GM23248 (cell line): ENCODE measurements around the gene STK17A. TPM values are rescaled to one million over a fixed set of nuclear protein-coding genes. Genes with fewer than 3 reads are reported as not detected.

Experiments
- DNase-seq: peaks from one replicate; pipeline ENCODE4 v3.0.0-alpha.2; 2015
- H2AFZ ChIP-seq: fragments of 200-600 bp; sonication (generic); 2 replicates; pipeline ENCODE4 v1.6.1; 2016; ENCODE audit warnings: antibody characterized with exemption
- H3F3A ChIP-seq: fragments of 200-600 bp; sonication (generic); 2 replicates; pipeline ENCODE4 v1.6.1; 2016; ENCODE audit warnings: mild to moderate bottlenecking, antibody characterized with exemption, mixed run types; ENCODE audit not compliant: insufficient read depth
- H3K27ac ChIP-seq: fragments of 200-600 bp; sonication (generic); 2 replicates; pipeline ENCODE4 v1.5.1; 2016; ENCODE audit warnings: mild to moderate bottlenecking
- H3K27me3 ChIP-seq: fragments of 200-600 bp; sonication (generic); replicated peaks from 2 replicates; pipeline ENCODE4 v1.6.1; 2016; ENCODE audit warnings: mild to moderate bottlenecking; ENCODE audit not compliant: insufficient read depth
- H3K36me3 ChIP-seq: fragments of 200-600 bp; sonication (generic); 2 replicates; pipeline ENCODE4 v1.6.1; 2016; ENCODE audit warnings: low read depth, mild to moderate bottlenecking
- H3K4me1 ChIP-seq: fragments of 200-600 bp; sonication (generic); 2 replicates; pipeline ENCODE4 v1.6.1; 2016; ENCODE audit warnings: mild to moderate bottlenecking; ENCODE audit not compliant: insufficient read depth
- H3K4me2 ChIP-seq: fragments of 200-600 bp; sonication (generic); one replicate; pipeline ENCODE4 v1.6.1; 2016; ENCODE audit warnings: mild to moderate bottlenecking; ENCODE audit not compliant: unreplicated experiment
- H3K4me3 ChIP-seq: fragments of 200-600 bp; sonication (generic); 2 replicates; pipeline ENCODE4 v1.5.1; 2016; ENCODE audit warnings: mild to moderate bottlenecking
- H3K79me2 ChIP-seq: fragments of 200-600 bp; sonication (generic); 2 replicates; pipeline ENCODE4 v1.6.1; 2016; ENCODE audit warnings: mild to moderate bottlenecking; ENCODE audit not compliant: insufficient read depth
- H3K9ac ChIP-seq: fragments of 200-600 bp; sonication (generic); 2 replicates; pipeline ENCODE4 v1.6.1; 2016; ENCODE audit warnings: mild to moderate bottlenecking
- H3K9me2 ChIP-seq: fragments of 200-600 bp; sonication (generic); 2 replicates; pipeline ENCODE4 v1.6.1; 2016; ENCODE audit warnings: mixed run types, mild to moderate bottlenecking, moderate library complexity; ENCODE audit not compliant: insufficient read depth
- H3K9me3 ChIP-seq: fragments of 200-600 bp; sonication (generic); one replicate; pipeline ENCODE4 v1.6.1; 2017; ENCODE audit warnings: low read depth
- H4K20me1 ChIP-seq: fragments of 200-600 bp; sonication (generic); 2 replicates; pipeline ENCODE4 v1.6.0; 2016; ENCODE audit not compliant: insufficient read depth
- EZH2 ChIP-seq: fragments of 200-600 bp; sonication (generic); IDR thresholded peaks from 2 replicates; pipeline ENCODE4 v1.6.1; 2018; ENCODE audit warnings: antibody characterized with exemption, mild to moderate bottlenecking; ENCODE audit not compliant: insufficient read depth, poor library complexity, severe bottlenecking
- EZH2phosphoT487 ChIP-seq: fragments of 200-600 bp; sonication (generic); IDR thresholded peaks from 2 replicates; pipeline ENCODE4 v1.6.1; 2018; ENCODE audit warnings: antibody characterized with exemption, moderate library complexity, mild to moderate bottlenecking, low read depth; ENCODE audit not compliant: insufficient read depth
- WGBS, 2 experiments: methylation state at CpG; one replicate each; pipeline ENCODE4 v1.1.6; 2015 to 2017; ENCODE audit warnings: low lambda C conversion rate in 2 of 2, low coverage in 1 of 2; ENCODE audit errors: missing lambda C conversion rate in 2 of 2; 5-methylcytosine and 5-hydroxymethylcytosine counted together
- in situ Hi-C: fragments of 300-500 bp; cut with MboI; formaldehyde crosslinking; loops from 2 replicates; pipeline ENCODE4 v1.15.0; 2020
- polyA plus RNA-seq: library from polyadenylated mRNA; unstranded; fragments of >200 nt; fragmentation: Nextera tagmentation; extraction: Ambion mirVana; gene quantifications from 2 replicates; pipeline ENCODE4 v1.2.1, GENCODE V29; 2016
- total RNA-seq: library from RNA; depleted of rRNA; stranded (reverse); fragments of >200 nt; shearing (Covaris generic); gene quantifications from 2 replicates; pipeline ENCODE4 v1.2.3, GENCODE V29; 2014

The STK17A gene
- total and polyA plus RNA-seq, 2 experiments from 2014 or later: 102 to 132 TPM

DNA sequence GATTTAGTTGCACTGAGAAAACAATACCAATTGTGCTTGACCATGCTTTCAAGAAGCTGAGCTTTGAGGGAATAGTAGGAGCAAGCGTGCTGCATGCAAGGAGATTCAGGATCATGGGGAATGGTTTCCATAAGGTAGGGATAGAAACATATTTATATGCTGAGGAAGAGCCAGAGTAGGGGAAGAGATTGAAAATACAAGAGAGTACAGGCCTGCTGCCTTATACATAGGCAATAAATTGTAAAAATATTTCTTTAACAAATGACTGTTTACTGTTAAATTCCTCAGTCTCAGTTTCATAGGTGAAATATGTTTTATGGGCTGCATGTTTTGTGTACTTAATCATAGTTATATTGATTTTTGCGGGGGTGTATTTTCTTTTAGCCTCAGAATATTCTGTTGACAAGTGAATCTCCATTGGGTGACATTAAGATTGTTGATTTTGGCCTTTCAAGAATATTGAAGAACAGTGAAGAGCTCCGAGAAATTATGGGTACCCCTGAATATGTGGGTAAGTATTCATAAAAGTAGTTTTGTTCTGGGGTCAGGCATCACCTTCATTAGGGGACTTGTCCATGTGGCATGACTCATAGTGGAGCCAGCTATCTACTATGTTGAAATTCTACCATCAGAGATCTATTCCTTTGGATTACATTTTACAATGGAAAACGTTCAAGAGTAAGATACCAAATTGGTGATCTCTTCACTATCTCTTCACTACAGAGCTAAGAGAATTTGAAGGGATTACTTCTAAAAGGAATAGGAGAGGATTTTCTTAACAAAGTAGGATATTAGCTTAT lies 36.5 kb downstream of the STK17A start:
- Histone ChIP-seq H3K27ac (peak overlapping the region; percentile 18), H3K4me3 (no peak overlapping the region), H4K20me1 (no peaks in the 10 kb centered on the region; the same call in 1 of the 2 replicates), H3K9ac (no peak overlapping the region), H3K9me2 (no peaks in the 10 kb centered on the region), H3K9me3 (no peaks in the 10 kb centered on the region), H3K79me2 (peaks cover 100% of the 10 kb centered on the region), H2AFZ (no peak overlapping the region), H3F3A (peaks cover 70% of the 10 kb centered on the region), H3K4me2 (no peak overlapping the region), H3K4me1 (peaks cover 59% of the 10 kb centered on the region), H3K36me3 (peaks cover 60% of the 10 kb centered on the region), H3K27me3 (no peaks in the 10 kb centered on the region)
- peak; percentile 52 for DNase-seq
- in situ Hi-C loops: no loop called here
- WGBS, 2 experiments: 88 to 89% methylated on average over 4 of the region's 4 CpGs
- no peak for TF ChIP-seq EZH2
- no peak for TF ChIP-seq EZH2phosphoT487

- peaks cover 100% of the 10 kb centered on the region for H3K79me2 ChIP-seq
- DNase-seq: peak; percentile 36
- H3K9me3 ChIP-seq: no peaks in the 10 kb centered on the region
- peak overlapping the region; percentile 5; the same call in 1 of the 2 replicates for H3K9ac ChIP-seq
- H3K4me2 ChIP-seq: peak overlapping the region; percentile 30
- TF ChIP-seq EZH2phosphoT487 (no peak), EZH2 (no peak)
- H3K9me2 ChIP-seq: no peaks in the 10 kb centered on the region
- peaks cover 68% of the 10 kb centered on the region for H3K4me1 ChIP-seq
- H3K27me3 ChIP-seq: no peaks in the 10 kb centered on the region
- H3K4me3 ChIP-seq: 0 out of 2 replicates have a peak overlapping the region, but pooled peaks have one; percentile 11
- 48 to 49% methylated on average over 5 of the region's 5 CpGs for WGBS, 2 experiments
- H4K20me1 ChIP-seq: no peaks in the 10 kb centered on the region
- H3F3A ChIP-seq: peaks cover 75% of the 10 kb centered on the region
- peak overlapping the region; percentile 35 for H3K27ac ChIP-seq
- peaks cover 65% of the 10 kb centered on the region for H3K36me3 ChIP-seq
- H2AFZ ChIP-seq: no peak overlapping the region
- in situ Hi-C loops: no loop called here
Measured at GRCh38 chr7:43621729-43622448, 39.0 kb downstream of the STK17A start.

GRCh38 chr7:43624156-43624555 lies 41.2 kb downstream of the STK17A start:
- peaks cover 68% of the 10 kb centered on the region for H3K36me3 ChIP-seq
- TF ChIP-seq EZH2phosphoT487 (no peak), EZH2 (no peak)
- H3K4me1 ChIP-seq: peaks cover 59% of the 10 kb centered on the region
- 63 to 68% methylated on average over 2 of the region's 2 CpGs for WGBS, 2 experiments
- H2AFZ ChIP-seq: no peak overlapping the region
- H4K20me1 ChIP-seq: no peaks in the 10 kb centered on the region
- H3K9ac ChIP-seq: no peak overlapping the region
- no peaks in the 10 kb centered on the region for H3K9me2 ChIP-seq
- H3K4me2 ChIP-seq: no peak overlapping the region
- no peaks in the 10 kb centered on the region for H3K27me3 ChIP-seq
- peaks cover 89% of the 10 kb centered on the region for H3F3A ChIP-seq
- H3K4me3 ChIP-seq: no peak overlapping the region
- no peak overlapping the region; the same call in 1 of the 2 replicates for H3K27ac ChIP-seq
- H3K9me3 ChIP-seq: no peaks in the 10 kb centered on the region
- peaks cover 100% of the 10 kb centered on the region for H3K79me2 ChIP-seq
- in situ Hi-C loops: no loop called here
- no peak for DNase-seq

- Histone ChIP-seq H3K36me3 (peaks cover 69% of the 10 kb centered on the region), H3K9me2 (no peaks in the 10 kb centered on the region), H4K20me1 (no peaks in the 10 kb centered on the region), H3K4me3 (no peak overlapping the region), H3F3A (peaks cover 89% of the 10 kb centered on the region), H3K27me3 (no peaks in the 10 kb centered on the region), H3K9ac (no peak overlapping the region), H3K27ac (0 out of 2 replicates have a peak overlapping the region, but pooled peaks have one; percentile 8), H2AFZ (no peak overlapping the region), H3K79me2 (peaks cover 100% of the 10 kb centered on the region), H3K4me2 (no peak overlapping the region), H3K9me3 (no peaks in the 10 kb centered on the region), H3K4me1 (peaks cover 46% of the 10 kb centered on the region)
- no peak for DNase-seq
- in situ Hi-C loops: no loop called here
- TF ChIP-seq EZH2phosphoT487 (no peak), EZH2 (no peak)
Measured at GRCh38 chr7:43625453-43625852, 42.5 kb downstream of the STK17A start.
